HL-60/S4 treated with retinoic acid at 250 ng/mL for 4 days and 3 days (cell line): ENCODE data around the gene AHNAK2.
"Not testable (repeated sequence)": the region's sequence is repeated elsewhere in the genome, so short reads cannot be mapped to it uniquely, and the experiment has no call there.

ENCODE experiments used
- in situ Hi-C: fragments of 300-500 bp; cut with MboI; formaldehyde crosslinking; loops from 2 replicates; pipeline ENCODE4 v1.7.0; 2022; ENCODE audit warnings: low sequenced_read_pairs

Gene AHNAK2

DNA sequence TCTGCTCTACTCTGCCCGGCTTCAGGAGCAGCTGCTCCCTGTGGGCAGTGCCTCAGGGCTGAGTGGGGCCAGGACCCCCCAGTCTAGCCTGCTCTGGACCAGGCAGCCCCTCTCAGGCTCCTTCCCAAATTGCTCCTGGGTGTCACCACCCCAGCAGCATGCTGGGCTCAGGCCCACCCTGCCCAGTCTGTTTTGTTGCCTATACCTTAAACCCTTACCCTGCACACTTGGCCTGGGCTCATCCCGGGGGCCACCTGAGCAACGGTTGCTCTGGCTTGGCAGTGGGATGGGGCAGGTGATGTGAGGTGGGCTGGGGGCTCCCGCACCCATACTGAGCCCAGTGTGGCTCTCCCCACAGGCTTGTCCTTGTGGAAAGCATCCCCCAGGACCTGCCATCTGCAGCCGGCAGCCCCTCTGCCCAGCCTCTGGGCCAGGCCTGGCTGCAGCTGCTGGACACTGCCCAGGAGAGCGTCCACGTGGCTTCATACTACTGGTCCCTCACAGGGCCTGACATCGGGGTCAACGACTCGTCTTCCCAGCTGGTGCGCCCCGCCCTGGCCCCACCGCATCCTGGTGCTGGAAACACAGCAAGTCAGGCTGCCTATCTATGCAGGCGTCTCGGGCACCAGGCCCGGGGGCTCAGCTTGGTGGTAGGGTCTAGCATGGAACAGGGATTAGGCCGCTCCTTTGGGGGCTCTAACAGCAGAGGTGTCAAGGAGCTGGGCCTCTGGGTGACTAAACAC is 49.6 kb downstream of the AHNAK2 start:
- in situ Hi-C loops: no loop called here

GRCh38 chr14:104927901-104928300 is 50.3 kb downstream of the AHNAK2 start:
- in situ Hi-C loops: no loop called here

DNA sequence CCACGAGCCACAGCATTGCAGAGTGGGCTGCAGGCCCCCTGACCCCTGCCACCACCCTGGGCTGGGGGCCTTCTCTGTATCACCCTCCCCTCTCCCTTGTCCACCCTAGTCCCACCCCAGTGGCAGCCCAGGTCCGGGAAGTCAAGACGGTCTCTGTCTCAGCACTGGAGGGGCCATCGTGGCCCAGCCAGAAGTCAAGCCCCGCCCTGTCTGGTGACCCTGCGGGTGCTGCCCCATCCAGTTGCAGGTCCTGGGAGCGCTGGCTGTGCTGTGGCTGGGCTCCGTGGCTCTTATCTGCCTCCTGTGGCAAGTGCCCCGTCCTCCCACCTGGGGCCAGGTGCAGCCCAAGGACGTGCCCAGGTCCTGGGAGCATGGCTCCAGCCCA is 50.8 kb downstream of the AHNAK2 start:
- in situ Hi-C loops: no loop called here

DNA sequence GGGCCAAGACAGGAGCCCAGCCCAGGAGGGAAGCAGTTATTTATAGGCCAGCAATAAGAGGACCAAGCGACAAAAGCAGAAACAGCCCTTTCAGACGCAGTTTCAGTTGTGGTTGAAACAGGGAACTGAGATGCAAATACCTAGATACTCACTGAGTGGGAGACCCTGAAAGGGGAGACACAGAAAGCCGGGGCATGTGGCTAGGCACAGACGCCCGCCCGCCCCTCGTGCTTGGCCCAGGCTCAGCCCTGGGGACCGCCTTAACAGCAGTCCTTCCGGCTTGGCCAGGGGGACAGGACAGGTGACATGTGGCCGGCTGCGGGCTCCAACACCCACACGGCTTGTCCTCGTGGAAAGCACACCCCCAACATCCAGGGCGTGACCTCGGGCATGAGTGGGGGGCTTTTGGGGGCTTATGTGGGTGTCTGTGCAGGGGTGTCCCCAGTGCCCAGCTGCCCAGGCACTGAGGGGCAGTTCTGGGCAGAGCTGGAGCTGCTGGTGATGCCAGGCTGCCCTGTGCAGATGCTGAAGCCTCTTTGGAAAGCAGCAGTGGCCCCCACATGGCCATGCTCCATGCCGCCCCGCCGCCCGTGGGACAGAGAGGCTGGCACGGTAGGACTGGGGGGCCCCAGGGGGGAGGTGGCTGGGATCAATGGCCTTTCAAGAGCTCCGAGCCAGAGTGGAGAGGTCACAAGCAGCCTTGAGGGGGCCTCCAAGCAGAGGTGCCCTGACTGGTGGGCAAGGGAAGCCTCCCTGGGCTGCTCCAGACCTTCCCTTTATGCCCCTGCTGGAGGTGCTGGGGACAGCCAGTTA is 51.3 kb downstream of the AHNAK2 start:
- in situ Hi-C loops: no loop called here

GRCh38 chr14:104925855-104926609 is 52.1 kb downstream of the AHNAK2 start:
- in situ Hi-C loops: no loop called here

GRCh38 chr14:104925214-104925854 is 52.8 kb downstream of the AHNAK2 start:
- in situ Hi-C loops: no loop called here

DNA sequence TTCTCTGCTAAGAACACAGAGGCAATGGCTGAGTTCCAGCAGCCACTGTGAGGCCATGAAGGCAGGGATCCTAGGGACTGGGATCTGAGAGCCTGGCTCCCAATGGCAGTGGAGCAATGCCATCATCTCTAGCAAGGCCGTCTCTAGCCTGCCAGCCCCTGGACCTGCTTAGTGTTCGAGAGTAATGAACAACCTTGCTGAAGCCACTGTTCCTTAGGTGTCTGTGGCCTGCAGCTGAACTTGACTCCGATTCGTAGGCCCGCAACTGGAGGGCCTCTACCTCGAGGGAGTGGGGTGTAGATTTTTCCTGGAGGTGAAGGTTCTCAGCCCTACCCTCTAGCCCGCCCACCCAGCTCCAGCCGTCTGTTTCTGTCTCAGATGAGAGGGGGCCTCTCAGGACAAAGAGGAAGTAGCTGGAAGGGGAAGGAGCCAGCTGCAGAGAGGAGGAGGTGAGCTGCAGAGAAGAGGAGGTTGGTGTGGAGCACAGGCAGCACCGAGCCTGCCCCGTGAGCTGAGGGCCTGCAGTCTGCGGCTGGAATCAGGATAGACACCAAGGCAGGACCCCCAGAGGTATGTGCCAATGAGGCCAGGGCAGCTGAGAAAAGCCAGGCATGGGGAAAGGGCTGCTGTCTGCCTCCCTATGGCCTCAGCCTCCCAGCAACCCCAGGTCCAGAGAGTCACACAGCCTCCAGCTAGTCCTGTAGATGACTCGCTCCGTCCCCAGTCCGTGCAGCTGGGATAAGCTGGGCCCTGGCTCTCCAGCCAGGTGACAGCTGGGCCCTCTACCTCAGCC is 53.6 kb downstream of the AHNAK2 start, which contains the start of gene PLD4:
PLD4 (plus strand) TSS at position 459 of the 793 bp plus-strand sequence. CDS start 2,262 bp downstream, outside the sequence.
- in situ Hi-C loops: no loop called here

GRCh38 chr14:104923640-104924420 is 54.3 kb downstream of the AHNAK2 start:
- in situ Hi-C loops: no loop called here

GRCh38 chr14:104919993-104920315 is 58.2 kb downstream of the AHNAK2 start:
- in situ Hi-C loops: no loop called here

DNA sequence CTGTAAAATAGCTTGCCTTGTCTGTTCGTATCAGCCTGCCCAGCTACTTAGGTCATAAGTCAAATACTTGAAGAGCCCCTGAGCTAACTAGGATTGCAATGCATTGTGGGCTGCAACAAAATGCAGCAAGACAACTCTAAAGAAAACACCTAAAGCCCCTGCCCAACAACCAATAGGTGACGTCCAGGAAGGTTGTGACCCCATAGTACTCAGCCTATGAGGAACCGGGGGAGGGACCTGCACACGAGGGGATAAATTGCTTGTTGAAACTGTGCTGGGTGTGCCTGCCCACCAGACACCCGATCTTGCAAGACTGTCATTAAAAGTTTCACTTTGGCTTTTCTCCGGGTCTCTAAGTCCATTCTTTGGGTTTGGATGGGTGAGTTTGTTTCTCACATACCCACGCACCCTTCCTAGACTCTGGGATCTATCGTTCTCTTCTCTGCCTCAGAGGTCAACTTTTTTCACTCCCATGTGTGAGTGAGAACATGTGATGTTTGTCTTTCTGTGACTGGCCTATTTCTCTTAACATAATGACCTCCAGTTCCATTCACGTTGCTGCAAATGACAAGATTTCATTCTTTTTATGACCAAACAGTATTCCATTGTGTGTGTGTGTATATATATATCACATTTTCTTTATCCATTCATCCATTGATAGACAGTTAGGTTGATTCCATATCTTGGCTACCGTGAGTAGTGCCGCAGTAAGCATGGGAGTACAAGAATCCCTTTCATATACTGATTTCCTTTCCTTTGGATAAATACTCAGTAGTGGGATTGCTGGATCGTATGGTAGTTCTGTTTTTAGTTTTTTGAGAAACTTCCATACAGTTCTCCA is 58.8 kb downstream of the AHNAK2 start:
- in situ Hi-C loops: not testable (repeated sequence)

- in situ Hi-C loops: no loop called here
Measured at GRCh38 chr14:104917993-104918392, 60.2 kb downstream of the AHNAK2 start.

DNA sequence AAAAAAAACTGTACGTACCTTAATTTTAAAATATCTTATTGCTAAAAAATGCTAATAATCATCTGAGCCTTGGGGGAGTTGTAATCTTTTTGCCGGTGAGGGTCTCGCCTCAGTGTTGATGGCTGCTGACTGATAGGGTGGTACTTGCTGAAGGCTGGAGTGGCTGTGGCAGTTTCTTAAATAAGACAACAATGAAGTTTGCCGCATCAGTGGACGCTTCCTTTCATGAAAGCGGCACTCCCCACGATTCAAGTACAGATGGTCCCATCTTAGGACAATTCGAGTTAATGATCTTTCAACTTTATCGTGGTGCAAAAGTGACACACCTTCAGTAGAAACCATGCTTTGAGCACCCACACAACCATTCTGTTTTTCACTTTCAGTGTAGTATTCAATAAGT is 61.1 kb downstream of the AHNAK2 start:
- in situ Hi-C loops: no loop called here

DNA sequence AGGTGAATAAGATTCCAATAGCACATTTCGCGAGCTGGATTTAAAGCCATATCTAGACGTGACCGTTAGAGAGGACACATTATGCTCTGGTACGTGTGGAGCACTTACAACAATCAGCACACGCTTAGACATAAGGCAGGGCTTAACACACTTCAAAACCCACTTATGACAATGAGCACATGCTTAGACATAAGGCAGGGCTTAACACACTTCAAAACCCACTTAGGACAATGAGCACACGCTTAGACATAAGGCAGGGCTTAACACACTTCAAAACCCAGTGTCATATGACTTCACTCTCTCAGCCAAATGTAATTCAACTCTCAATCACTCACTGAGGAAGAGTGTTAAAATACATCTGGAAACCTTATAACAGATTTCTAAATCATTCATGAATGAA is 64.7 kb downstream of the AHNAK2 start:
- in situ Hi-C loops: no loop called here

DNA sequence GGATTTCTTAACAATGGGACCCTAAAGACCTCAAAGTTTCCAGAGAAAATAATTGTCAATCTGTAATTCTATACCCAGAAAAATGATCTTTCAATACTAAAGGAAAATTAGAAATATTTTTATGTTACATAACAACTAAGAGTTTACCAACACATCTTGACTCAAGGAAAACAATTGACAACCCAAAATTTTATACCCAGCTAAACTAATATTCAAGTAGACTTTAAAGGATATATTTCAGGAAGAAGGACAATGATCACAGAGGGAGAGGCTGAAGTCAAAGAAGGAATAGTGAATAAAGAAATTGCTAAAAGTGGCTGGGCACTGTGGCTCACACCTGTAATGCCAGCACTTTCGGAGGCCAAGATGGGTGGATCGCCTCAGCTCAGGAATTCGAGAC is 66.1 kb downstream of the AHNAK2 start:
- in situ Hi-C loops: no loop called here

- in situ Hi-C loops: no loop called here
Measured at GRCh38 chr14:104908303-104908702, 69.9 kb downstream of the AHNAK2 start.

- in situ Hi-C loops: not testable (repeated sequence)
Measured at GRCh38 chr14:104905579-104905933, 72.6 kb downstream of the AHNAK2 start.

GRCh38 chr14:104904650-104905578 is 73.3 kb downstream of the AHNAK2 start:
- in situ Hi-C loops: not testable (repeated sequence)

DNA sequence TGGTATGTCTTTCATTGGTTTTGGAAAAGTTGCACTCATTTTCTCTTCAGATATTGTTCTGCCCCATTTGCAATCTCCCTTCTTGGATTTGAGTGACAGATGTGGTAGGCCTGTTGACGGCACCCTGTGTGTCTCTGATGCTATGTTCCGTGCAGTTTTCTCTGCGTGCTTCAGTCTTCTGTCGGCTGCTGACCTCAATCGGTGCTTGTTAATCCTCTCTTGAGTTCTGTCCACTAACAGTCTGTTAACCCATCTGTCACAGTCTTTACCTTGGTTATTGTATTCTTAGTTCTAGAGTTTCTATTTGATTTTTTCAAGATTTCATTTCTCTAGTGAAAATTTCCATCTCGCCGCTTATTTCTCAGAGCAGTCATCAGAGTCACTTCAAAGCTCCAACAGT is 74.2 kb downstream of the AHNAK2 start:
- in situ Hi-C loops: no loop called here
